Epidermal melanocyte (primary cell): ENCODE data around the gene PROM1.

Experiments used
- DNase-seq: peaks from one replicate; pipeline ENCODE4 v3.0.0; 2011; ENCODE audit warnings: low spot score; ENCODE audit not compliant: insufficient read length

The PROM1 gene

GRCh38 chr4:16067515-16067914 is 16.3 kb downstream of the PROM1 start:
- no peak for DNase-seq

- DNase-seq = no peak
Measured at GRCh38 chr4:16066586-16067128, 17.2 kb downstream of the PROM1 start.

- DNase-seq = no peak
Measured at GRCh38 chr4:16065066-16065465, 18.8 kb downstream of the PROM1 start.

DNA sequence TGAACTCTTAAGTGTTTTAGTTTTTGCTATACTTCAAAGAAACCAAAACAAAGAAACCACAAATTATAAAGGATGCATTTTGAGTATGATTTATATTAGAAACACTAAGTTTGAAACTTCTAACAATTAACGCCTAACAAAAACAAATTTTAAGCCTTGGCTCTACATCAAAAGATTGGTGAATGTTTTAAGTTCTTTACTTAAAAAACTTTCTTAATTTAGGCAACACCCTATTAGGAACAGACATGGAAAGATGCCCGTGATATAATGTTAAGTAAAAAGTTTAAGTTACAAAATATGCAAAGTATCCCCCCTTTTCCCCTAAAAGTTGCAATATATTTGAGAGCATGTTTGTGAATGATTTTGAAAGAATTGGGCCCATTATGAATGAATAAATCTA is 21.2 kb downstream of the PROM1 start:
- no peak for DNase-seq

GRCh38 chr4:16056681-16057385 is 27.0 kb downstream of the PROM1 start:
- DNase-seq = no peak

DNA sequence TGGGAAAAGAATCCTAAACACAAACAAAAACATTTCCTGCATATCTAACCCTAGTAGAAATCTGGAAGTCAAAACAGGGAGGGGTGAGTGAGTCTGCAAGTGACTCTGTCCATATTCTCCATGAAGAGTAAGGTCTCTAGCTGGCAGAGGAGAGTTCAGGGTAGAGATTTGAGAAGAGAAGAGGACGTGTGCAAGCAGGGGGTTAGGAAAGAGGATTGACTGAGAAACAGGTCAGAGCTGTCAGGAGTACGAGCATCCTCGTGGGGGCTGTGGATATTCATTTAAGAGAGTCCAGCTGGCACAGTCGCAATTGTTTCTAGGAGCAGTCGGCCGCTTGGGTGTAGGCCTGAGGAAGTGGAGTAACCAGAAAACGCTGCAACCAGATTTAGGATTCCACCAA is 27.9 kb downstream of the PROM1 start:
- DNase-seq = no peak

- DNase-seq = no peak
Measured at GRCh38 chr4:16055471-16055870, 28.4 kb downstream of the PROM1 start.

GRCh38 chr4:16052939-16053338 is 30.9 kb downstream of the PROM1 start:
- no peak for DNase-seq

- no peak for DNase-seq
Measured at GRCh38 chr4:16051980-16052379, 31.8 kb downstream of the PROM1 start.

GRCh38 chr4:16051132-16051531 is 32.7 kb downstream of the PROM1 start:
- no peak for DNase-seq

DNA sequence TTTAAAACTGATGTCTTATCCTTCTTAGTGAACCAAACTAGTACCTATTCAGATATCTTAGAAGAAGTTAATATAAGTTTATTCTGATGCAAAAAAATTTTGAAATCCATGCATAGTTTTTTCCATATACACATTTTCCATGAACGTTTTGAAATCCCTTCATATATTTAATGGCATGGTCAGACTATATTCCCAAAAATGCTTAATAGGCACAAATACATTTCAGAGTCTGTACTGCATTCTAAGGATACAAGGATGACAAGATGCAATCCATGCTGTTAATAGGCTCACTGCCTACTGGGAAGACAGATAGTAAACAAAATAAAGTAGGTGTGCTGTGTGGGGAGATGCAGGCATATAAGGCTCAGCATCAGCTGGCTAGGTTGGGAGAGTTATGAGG is 33.2 kb downstream of the PROM1 start:
- no peak for DNase-seq

GRCh38 chr4:16048619-16049419 is 35.0 kb downstream of the PROM1 start:
- DNase-seq = no peak

GRCh38 chr4:16045687-16046086 is 38.1 kb downstream of the PROM1 start:
- DNase-seq = no peak

GRCh38 chr4:16043642-16044498 is 40.0 kb downstream of the PROM1 start:
- DNase-seq = no peak

DNA sequence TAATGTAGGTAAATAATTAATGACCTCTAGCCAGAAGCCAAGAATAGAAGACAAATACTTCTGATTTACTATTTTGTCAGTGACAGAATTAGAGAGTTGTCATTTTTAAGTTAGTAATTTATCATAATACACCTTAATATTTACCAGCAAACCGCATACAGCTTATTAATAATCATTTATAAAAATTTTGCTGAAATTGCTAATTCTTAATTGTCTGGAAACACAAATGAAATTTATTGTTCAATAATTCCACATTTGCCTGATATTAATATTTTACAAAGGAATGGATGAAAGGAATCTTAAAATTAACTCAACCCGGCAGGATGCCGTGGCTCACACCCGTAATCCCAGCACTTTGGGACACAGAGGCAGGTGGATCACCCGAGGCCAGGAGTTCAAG is 44.7 kb downstream of the PROM1 start:
- no peak for DNase-seq

GRCh38 chr4:16037901-16038300 is 45.9 kb downstream of the PROM1 start:
- DNase-seq = no peak

- no peak for DNase-seq
Measured at GRCh38 chr4:16035843-16036242, 48.0 kb downstream of the PROM1 start.

- no peak for DNase-seq
Measured at GRCh38 chr4:16034010-16034748, 49.6 kb downstream of the PROM1 start.

- no peak for DNase-seq
Measured at GRCh38 chr4:16032396-16032770, 51.4 kb downstream of the PROM1 start.

- no peak for DNase-seq
Measured at GRCh38 chr4:16031546-16032395, 52.1 kb downstream of the PROM1 start.
